NCI-H2227 (cell line): ENCODE data around the gene HYDIN.
"Not testable (repeated sequence)": the region's sequence is repeated elsewhere in the genome, so short reads cannot be mapped to it uniquely, and the experiment has no call there.

Experiments
- DNase-seq: peaks from one replicate; lab custom pipeline; 2025; ENCODE audit not compliant: unreplicated experiment; lab: John Stamatoyannopoulos, UW

The HYDIN gene

DNA sequence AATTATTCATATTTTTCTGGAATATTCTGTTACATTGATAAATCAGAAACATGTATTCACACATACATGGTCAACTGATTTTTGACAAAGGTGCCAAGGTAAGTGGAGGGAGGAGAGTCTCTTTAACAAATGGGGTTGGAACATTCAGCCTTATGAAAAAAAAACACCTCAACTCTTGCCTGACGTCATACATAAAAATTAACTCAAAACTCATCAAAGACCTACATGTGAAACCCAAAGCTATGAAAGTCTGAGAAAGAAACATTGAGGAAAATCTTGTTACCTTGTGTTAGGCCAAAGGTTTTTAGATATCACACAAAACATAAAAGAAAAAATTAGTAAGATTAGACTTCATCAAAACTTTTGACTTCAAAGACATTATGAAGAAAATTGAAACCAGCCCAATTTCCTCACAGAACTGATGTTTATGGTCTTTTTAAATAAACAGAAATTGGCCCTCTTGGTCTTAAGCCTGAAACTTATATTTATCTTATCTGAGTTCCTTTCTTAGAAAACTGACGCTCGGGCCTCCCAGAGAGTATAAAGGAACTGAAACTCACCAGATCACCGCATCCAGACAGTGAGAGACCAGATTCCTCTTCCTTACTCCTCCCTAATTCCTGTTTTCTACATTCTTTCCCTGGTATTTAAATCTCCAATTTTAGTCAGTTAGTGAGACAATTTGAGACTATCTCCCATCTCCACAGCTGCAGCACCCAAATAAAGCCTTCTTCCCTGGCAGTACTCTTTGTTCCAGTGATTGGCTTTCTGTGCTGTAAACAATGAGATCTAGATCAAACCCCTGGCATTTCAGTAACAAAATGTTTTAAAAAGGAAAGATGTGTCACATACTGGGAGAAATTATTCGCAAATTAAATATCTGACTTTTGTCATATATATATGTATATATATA, 4.0 kb downstream of the HYDIN start:
- DNase-seq = no peak

GRCh38 chr16:71225145-71225544, 5.4 kb downstream of the HYDIN start:
- DNase-seq = no peak

- no peak for DNase-seq
These were observed 12.1 kb downstream of the HYDIN start for GRCh38 chr16:71218306-71218963.

DNA sequence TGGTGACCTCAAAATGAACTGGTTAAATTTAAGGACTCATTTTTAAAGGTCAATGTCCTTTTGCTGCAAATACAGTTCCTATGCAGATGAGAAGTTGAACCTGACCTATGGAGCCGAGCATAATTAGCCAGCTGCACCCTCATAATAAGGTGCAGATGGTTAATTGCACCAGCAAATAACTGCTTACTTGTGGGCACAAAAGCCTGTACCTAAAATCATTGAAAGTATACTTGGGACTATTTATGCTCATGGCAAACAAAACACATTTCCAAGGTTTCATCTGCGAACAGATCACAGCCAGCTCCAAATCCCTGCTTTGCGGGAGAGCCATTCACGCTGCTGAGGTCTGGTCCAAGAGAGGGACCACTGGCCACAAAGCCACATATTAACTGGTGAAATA, 13.0 kb downstream of the HYDIN start:
- DNase-seq = no peak

DNA sequence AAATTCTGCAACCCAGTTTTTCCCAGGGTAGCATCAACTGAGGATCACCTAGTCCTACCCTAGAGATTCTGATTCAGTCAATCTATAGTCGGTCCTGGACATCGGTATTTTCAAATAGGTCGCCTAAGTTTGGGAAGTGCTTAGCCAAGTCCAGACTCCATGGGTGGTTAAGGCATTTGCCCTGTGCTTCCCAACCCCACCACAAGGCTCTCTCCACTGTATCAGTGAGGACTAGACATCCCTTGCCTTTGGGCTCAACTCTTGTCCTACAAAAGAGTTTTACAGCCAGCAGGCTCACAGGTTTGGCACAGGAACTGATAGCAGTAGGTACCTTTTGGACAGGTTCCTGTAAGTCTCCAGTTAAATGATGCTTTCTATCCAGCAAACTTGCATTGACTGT, 13.8 kb downstream of the HYDIN start:
- no peak for DNase-seq

- peak; percentile 51 for DNase-seq
These were observed 15.7 kb downstream of the HYDIN start for GRCh38 chr16:71214746-71215381.

DNA sequence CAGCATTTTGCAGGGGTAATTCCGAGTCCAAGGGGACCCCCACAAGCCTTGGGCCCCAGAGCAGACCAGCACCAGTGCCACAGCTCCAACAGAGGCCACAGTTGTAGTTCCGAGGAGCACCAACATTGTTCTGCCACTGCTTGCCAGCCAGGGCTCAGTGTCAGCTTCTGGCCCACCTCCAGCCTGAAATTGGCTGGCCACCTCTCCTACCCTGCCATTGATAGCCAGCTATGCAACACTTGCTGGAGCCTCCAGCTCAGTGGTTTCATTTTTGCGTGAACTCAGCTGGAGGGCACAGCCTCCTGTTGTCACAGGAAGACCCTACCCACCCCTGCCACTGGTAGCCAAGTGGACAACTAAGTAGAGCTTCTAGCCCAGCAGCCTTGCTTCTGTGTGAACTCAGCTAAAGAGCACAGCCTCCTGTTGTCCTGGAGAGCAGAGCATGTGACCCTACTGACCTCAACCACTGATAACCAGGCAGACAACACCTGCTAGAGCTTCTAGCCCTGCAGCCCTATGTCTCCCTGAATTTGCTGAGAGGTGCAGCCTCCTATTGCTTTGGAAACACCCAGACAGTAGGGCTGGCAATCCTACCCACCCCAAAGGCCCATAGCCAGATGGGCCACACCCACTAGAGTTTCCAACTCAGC, 24.9 kb downstream of the HYDIN start:
- DNase-seq = no peak

DNA sequence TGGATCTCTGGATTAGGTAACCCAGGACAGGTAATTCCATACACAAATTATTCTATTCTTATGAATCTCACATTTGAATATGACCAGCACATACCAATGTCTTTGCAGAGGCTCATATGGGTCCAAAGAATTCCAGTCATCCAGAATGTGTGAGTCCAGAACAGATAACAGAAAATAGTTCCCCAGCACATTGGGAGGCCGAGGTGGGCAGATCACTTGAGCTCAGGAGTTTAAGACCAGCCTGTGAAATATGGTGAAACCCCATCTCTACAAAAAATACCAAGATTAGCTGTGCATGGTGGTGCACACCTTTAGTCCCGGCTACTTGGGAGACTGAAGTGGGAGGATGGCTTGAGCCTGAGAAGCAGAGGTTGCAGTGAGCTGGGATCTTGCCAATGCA, 26.9 kb downstream of the HYDIN start:
- DNase-seq = no peak

GRCh38 chr16:71201556-71201955, 29.0 kb downstream of the HYDIN start:
- DNase-seq = no peak

- DNase-seq = no peak
These were observed 29.5 kb downstream of the HYDIN start for GRCh38 chr16:71201054-71201453.

GRCh38 chr16:71198408-71198807, 32.1 kb downstream of the HYDIN start:
- no peak for DNase-seq

GRCh38 chr16:71192387-71192786, 38.1 kb downstream of the HYDIN start:
- no peak for DNase-seq

GRCh38 chr16:71188956-71189712, 41.4 kb downstream of the HYDIN start:
- DNase-seq = no peak

DNA sequence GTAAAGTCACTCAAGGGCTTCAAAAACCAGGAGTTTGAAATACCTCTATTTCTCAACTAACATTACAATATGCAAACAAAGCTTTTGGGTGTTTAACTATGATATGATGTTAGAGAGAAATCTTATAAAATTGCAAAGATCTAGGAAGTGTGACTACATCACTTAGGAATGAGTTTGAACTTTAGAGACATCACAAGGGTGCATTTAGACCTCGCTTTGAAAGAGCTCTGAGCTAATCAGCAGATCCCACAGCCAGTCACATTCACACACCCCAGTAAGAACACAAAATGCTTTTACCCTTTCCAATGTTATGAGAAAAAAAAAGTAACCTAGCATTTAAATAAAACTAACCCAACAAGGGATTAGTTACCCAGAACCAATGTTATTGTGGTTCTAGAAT, 45.2 kb downstream of the HYDIN start:
- no peak for DNase-seq

DNA sequence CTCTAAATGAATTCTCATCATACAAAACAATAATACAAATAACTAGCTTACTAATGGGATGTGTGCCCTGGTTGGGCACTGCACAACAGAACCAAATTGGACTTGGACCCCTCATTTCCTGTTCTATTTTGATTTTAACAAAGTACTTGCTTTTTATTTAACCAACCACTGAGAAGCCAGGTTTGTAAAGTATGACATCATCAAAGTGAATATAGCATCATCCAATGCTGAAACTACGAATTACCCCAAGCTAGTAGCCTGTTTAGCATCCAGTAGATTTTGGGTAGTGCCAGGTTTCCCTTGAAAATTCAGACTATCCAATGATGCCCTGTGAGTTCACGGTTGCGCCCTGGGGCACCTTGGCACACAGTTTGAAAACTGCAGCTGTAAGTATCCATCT, 51.0 kb downstream of the HYDIN start:
- DNase-seq = no peak

GRCh38 chr16:71172481-71173207, 57.9 kb downstream of the HYDIN start:
- no peak for DNase-seq

- DNase-seq = not testable (repeated sequence)
These were observed 69.5 kb downstream of the HYDIN start for GRCh38 chr16:71161007-71161406.

- not testable (repeated sequence) for DNase-seq
These were observed 73.2 kb downstream of the HYDIN start for GRCh38 chr16:71157278-71157677.

DNA sequence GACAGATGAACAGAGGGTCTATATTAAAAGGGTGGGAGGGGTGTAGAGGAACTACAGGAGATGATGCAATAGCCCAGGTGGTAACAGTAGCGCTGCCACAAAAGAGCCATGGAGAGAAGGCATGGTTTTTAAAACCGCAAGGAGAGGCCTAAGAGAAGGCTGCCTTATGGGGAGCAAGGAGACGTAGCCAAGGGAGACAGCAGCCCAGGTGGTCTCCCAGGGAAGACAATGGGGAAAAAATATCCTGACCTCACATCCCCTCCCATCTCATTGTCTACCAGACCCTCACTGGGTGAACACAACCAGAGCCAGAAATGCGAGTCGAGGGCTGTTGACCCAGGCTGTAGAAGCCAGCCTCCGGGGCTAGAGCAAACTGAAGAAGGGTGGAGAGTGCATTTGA, 77.2 kb downstream of the HYDIN start:
- not testable (repeated sequence) for DNase-seq

- DNase-seq = not testable (repeated sequence)
These were observed 78.9 kb downstream of the HYDIN start for GRCh38 chr16:71151654-71152053.
